OCI-M2 (cell line): ENCODE measurements around the gene BRF1.
"Not testable (repeated sequence)": the region's sequence is repeated elsewhere in the genome, so short reads cannot be mapped to it uniquely, and the experiment has no call there.

Experiments
- DNase-seq: peaks from one replicate; lab custom pipeline; 2025; ENCODE audit not compliant: unreplicated experiment; lab: John Stamatoyannopoulos, UW

Gene BRF1

GRCh38 chr14:105316577-105316941, 15.8 kb upstream of the BRF1 start:
- no peak for DNase-seq

- DNase-seq = no peak
These were observed 15.3 kb upstream of the BRF1 start for GRCh38 chr14:105315941-105316576.

GRCh38 chr14:105315211-105315721, 14.5 kb upstream of the BRF1 start:
- no peak for DNase-seq

GRCh38 chr14:105314287-105315200, 13.7 kb upstream of the BRF1 start, which contains the start of gene PACS2:
PACS2 (plus strand) TSS chr14:105314748; CDS start chr14:105314919, 171 bp downstream.
- peak; percentile 11 for DNase-seq

- DNase-seq = no peak
These were observed 12.8 kb upstream of the BRF1 start for GRCh38 chr14:105313381-105314286.

GRCh38 chr14:105312973-105313372, 12.2 kb upstream of the BRF1 start:
- DNase-seq = no peak

GRCh38 chr14:105311838-105312237, 11.0 kb upstream of the BRF1 start:
- DNase-seq = no peak

- DNase-seq = no peak
These were observed 8.6 kb upstream of the BRF1 start for GRCh38 chr14:105309371-105309770.

- DNase-seq = no peak
These were observed 6.4 kb upstream of the BRF1 start for GRCh38 chr14:105307052-105307727.

- DNase-seq = no peak
These were observed 5.0 kb upstream of the BRF1 start for GRCh38 chr14:105305791-105306190.

- DNase-seq = no peak
These were observed 4.5 kb upstream of the BRF1 start for GRCh38 chr14:105305345-105305744.

GRCh38 chr14:105304565-105304964, 3.8 kb upstream of the BRF1 start:
- no peak for DNase-seq

GRCh38 chr14:105303949-105304348, 3.1 kb upstream of the BRF1 start:
- DNase-seq = no peak

- DNase-seq = not testable (repeated sequence)
These were observed 1.1 kb upstream of the BRF1 start for GRCh38 chr14:105301915-105302249.

GRCh38 chr14:105301103-105301914, 508 bp upstream of the BRF1 start:
- DNase-seq = peak; percentile 87

- no peak for DNase-seq
These were observed 903 bp downstream of the BRF1 start for GRCh38 chr14:105299654-105300541.

GRCh38 chr14:105297311-105297710, 3.5 kb downstream of the BRF1 start:
- not testable (repeated sequence) for DNase-seq

GRCh38 chr14:105294142-105294597, 6.6 kb downstream of the BRF1 start:
- no peak for DNase-seq
